ENCODE measurements around the gene UROC1.

The UROC1 gene

DNA sequence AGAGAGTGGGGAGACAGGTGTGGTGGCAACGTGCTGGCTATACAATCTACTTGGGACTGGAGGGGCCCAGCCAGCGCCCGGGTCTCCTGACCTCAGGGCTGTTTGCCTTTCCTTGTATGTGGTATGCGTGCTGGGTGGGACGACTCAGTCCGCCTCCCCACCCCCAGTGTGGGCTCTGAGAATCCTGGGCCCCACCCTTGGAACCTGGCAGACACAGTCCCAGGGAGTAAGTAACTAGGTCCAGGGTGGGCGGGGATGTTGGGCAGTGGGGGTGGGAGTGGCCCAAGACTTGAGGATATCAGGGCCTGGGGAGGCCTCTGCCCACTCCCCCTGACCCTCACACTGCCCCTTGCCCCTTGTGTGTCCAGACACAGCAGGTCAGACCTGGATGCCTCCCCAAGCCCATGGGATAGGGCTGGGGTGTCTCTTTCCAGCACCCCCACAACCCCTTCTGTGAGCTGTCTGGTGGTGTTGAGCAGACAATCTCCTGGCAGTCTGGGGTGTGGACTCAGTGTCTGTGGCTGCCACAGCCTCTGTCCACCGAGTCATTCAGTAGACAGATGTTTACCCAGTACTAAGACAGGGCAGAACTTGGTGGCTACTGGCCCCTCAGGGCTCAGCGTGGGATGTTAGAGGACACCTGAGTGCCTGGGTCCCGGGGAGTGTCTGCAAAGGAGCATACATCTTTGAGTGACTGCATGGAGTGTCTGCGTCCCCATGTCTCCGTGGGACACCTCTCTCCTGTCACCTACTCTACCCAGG is 7.7 kb upstream of the UROC1 start:
- H4K20me1 ChIP-seq (ENCODE audit: insufficient read depth, low read length, poor library complexity, severe bottlenecking), result no peaks in the 10 kb centered on the region
- peak overlapping the region; percentile 68 for H3K4me2 ChIP-seq (ENCODE audit: low read depth, low read length, poor library complexity, severe bottlenecking)
- no peaks in the 10 kb centered on the region for H3F3A ChIP-seq (ENCODE audit: low read depth)
- H3K9ac ChIP-seq (ENCODE audit: low read depth, low read length, poor library complexity, severe bottlenecking), result peak overlapping the region; percentile 59
- H3K4me3 ChIP-seq (ENCODE audit: low read length, poor library complexity, severe bottlenecking), result peak overlapping the region; percentile 67
- H2AFZ ChIP-seq (ENCODE audit: low read length), result no peak overlapping the region
- H3K79me2 ChIP-seq (ENCODE audit: insufficient read depth, low read length), result no peaks in the 10 kb centered on the region
- no peaks in the 10 kb centered on the region for H3K9me3 ChIP-seq (ENCODE audit: insufficient read depth, low read depth, low read length)
- H3K9me2 ChIP-seq (replicated peaks; ENCODE audit: low read depth, low read length), result no peaks in the 10 kb centered on the region
- TF ChIP-seq EZH2phosphoT487 (IDR thresholded peaks at IDR 0.05; ENCODE audit: borderline replicate concordance), result no peak
- TF ChIP-seq, protein P1, sequence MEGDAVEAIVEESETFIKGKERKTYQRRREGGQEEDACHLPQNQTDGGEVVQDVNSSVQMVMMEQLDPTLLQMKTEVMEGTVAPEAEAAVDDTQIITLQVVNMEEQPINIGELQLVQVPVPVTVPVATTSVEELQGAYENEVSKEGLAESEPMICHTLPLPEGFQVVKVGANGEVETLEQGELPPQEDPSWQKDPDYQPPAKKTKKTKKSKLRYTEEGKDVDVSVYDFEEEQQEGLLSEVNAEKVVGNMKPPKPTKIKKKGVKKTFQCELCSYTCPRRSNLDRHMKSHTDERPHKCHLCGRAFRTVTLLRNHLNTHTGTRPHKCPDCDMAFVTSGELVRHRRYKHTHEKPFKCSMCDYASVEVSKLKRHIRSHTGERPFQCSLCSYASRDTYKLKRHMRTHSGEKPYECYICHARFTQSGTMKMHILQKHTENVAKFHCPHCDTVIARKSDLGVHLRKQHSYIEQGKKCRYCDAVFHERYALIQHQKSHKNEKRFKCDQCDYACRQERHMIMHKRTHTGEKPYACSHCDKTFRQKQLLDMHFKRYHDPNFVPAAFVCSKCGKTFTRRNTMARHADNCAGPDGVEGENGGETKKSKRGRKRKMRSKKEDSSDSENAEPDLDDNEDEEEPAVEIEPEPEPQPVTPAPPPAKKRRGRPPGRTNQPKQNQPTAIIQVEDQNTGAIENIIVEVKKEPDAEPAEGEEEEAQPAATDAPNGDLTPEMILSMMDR (conservative IDR thresholded peaks at IDR 0.05; ENCODE audit: low read length), result no peak
- H3K27me3 ChIP-seq (ENCODE audit: insufficient read depth, low read length, poor library complexity, severe bottlenecking), result no peaks in the 10 kb centered on the region
- peaks cover 62% of the 10 kb centered on the region for H3K4me1 ChIP-seq (ENCODE audit: insufficient read depth, low read length, poor library complexity, severe bottlenecking)
- H3K36me3 ChIP-seq (ENCODE audit: insufficient read depth, low read length), result no peaks in the 10 kb centered on the region

DNA sequence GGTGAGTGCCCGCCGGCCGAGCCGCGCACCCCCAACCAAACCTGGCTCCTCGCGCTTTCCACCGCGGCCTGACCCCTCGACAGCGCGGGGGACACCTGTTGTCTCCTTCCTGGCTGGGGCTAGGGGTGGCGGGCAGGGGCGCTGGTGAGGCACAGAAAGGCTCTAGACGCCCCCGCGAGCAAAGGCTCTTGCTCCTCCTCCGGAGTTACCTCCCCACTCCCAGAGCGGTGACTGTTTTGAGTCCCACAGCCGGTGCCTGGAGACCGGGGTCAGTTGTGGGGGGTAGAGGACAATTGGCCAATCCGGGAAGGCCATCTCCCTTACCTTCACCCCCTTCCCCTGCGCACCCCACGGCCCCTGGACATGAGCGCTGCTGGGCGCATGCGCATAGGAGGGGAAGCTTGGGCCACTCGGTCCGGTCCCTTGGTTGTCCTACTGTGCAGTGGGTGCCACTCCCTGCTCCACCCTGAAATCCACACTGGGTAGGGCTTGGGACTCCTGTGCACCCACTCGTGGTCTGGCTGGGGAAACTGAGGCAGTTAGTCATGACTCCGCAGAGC is 6.9 kb upstream of the UROC1 start:
- peak overlapping the region; percentile 67 for H3K4me3 ChIP-seq (ENCODE audit: low read length, poor library complexity, severe bottlenecking)
- peak overlapping the region; percentile 68 for H3K4me2 ChIP-seq (ENCODE audit: low read depth, low read length, poor library complexity, severe bottlenecking)
- peaks cover 57% of the 10 kb centered on the region for H3K4me1 ChIP-seq (ENCODE audit: insufficient read depth, low read length, poor library complexity, severe bottlenecking)
- H3K9ac ChIP-seq (ENCODE audit: low read depth, low read length, poor library complexity, severe bottlenecking), result peak overlapping the region; percentile 59
- no peaks in the 10 kb centered on the region for H4K20me1 ChIP-seq (ENCODE audit: insufficient read depth, low read length, poor library complexity, severe bottlenecking)
- no peaks in the 10 kb centered on the region for H3K9me3 ChIP-seq (ENCODE audit: insufficient read depth, low read depth, low read length)
- H3K27me3 ChIP-seq (ENCODE audit: insufficient read depth, low read length, poor library complexity, severe bottlenecking), result no peaks in the 10 kb centered on the region
- TF ChIP-seq EZH2phosphoT487 (IDR thresholded peaks at IDR 0.05; ENCODE audit: borderline replicate concordance), result no peak
- TF ChIP-seq, protein P1 (conservative IDR thresholded peaks at IDR 0.05; ENCODE audit: low read length), result no peak
- H3K79me2 ChIP-seq (ENCODE audit: insufficient read depth, low read length), result no peaks in the 10 kb centered on the region
- no peaks in the 10 kb centered on the region for H3K36me3 ChIP-seq (ENCODE audit: insufficient read depth, low read length)
- no peak overlapping the region for H2AFZ ChIP-seq (ENCODE audit: low read length)
- no peaks in the 10 kb centered on the region for H3F3A ChIP-seq (ENCODE audit: low read depth)
- no peaks in the 10 kb centered on the region for H3K9me2 ChIP-seq (replicated peaks; ENCODE audit: low read depth, low read length)

DNA sequence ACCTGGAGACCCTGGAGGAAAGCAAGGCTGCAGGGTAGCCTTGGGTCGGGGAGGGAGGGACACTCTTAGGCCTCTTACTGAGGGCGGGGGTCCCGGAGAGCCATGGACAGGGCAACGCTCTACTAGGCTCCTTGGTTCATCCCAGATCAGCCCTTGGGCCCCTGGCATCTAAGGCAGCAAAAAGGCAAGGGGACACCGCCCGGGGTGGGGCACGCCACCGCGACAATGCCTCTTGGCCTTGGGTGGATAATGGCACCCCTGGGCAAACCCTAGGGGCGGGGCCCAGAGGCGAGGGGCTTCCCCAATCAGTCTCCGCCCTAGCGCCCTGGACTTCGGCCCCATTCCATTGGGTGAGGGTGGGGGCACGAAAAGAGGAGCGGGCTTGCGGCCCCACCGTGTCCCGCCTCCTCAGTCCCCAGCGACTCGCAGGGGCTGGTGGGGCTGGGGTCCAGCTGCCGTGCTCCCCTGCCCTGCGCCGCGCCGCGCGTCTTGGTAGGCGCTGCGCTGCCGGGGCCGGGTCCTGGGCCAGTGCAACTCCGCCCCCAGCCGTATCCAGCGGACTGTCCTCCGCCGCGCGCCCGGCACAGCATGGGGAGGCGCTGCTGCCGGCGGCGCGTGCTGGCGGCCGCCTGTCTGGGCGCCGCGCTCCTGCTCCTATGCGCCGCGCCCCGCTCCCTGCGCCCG is 6.3 kb upstream of the UROC1 start, which contains the start of gene CHST13:
Gene CHST13 (plus strand): TSS at position 411 of the 684 bp plus-strand sequence. CDS start 178 bp downstream, at position 589.
- Histone ChIP-seq H3K79me2 (ENCODE audit: insufficient read depth, low read length) (no peaks in the 10 kb centered on the region), H3K9ac (ENCODE audit: low read depth, low read length, poor library complexity, severe bottlenecking) (peak within 1 kb of the TSS; percentile 59), H3K27me3 (ENCODE audit: insufficient read depth, low read length, poor library complexity, severe bottlenecking) (no peaks in the 10 kb centered on the region), H3F3A (ENCODE audit: low read depth) (no peaks in the 10 kb centered on the region), H3K4me3 (ENCODE audit: low read length, poor library complexity, severe bottlenecking) (peak within 1 kb of the TSS; percentile 67), H4K20me1 (ENCODE audit: insufficient read depth, low read length, poor library complexity, severe bottlenecking) (no peaks in the 10 kb centered on the region), H3K4me2 (ENCODE audit: low read depth, low read length, poor library complexity, severe bottlenecking) (peak within 1 kb of the TSS; percentile 68), H3K9me2 (replicated peaks; ENCODE audit: low read depth, low read length) (no peaks in the 10 kb centered on the region), H2AFZ (ENCODE audit: low read length) (peak within 1 kb of the TSS; percentile 45; the same call in 1 of the 2 replicates), H3K9me3 (ENCODE audit: insufficient read depth, low read depth, low read length) (no peaks in the 10 kb centered on the region), H3K4me1 (ENCODE audit: insufficient read depth, low read length, poor library complexity, severe bottlenecking) (peaks cover 57% of the 10 kb centered on the region), H3K36me3 (ENCODE audit: insufficient read depth, low read length) (no peaks in the 10 kb centered on the region)
- TF ChIP-seq, protein P1 (conservative IDR thresholded peaks at IDR 0.05; ENCODE audit: low read length), result no peak
- no peak for TF ChIP-seq EZH2phosphoT487 (IDR thresholded peaks at IDR 0.05; ENCODE audit: borderline replicate concordance)

All from Loucy (cell line).